Limb (tissue), 2 donors: ENCODE results near the gene DAPK1.

ENCODE experiments used
- DNase-seq, 2 donors: peaks; one replicate each; pipeline ENCODE4 v3.0.0-alpha.2; 2016; ENCODE audit errors: extremely low spot score in 2 of 2

DAPK1 gene

DNA sequence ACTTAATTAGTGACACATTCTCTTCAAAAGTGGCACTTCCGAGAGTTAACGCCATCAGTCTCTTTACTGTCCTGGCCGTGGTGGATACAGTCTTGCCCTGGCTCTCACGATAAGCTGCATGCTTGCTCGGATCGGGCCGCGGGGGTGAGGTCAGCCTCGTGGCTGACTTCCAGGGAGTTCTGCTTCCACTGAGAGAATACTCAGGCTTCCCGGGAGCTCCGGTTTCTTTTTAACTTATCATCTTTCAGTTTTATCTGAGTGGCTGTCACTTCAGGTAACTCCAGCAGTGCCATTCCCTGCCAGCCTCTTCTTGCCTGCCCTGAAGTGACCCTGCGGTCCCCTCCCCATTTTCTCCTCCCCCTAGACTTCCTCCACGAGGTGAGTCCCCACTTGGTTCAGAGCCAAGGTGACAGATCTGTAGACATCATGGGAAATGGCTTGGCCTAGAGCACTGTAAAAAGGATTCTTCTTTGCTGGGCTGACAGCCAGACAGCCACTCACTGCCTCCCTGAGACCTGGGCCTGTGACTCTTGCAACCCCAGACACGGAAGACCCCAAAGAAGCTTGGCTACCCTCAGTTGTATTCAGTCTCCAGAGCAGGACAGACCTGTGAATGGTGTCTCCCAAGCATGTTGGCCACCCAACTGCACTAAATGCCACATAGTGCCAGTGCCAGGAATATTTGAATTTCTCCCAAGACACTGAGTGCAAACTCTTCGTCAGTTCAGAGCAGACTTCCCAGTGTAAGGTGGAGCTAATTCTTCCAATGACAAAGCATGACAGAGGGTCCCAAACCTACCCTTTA, 95.1 kb downstream of the DAPK1 start:
- DNase-seq, result no peak

- DNase-seq, result no peak
Measured at GRCh38 chr9:87593359-87593980, 95.8 kb downstream of the DAPK1 start.

DNA sequence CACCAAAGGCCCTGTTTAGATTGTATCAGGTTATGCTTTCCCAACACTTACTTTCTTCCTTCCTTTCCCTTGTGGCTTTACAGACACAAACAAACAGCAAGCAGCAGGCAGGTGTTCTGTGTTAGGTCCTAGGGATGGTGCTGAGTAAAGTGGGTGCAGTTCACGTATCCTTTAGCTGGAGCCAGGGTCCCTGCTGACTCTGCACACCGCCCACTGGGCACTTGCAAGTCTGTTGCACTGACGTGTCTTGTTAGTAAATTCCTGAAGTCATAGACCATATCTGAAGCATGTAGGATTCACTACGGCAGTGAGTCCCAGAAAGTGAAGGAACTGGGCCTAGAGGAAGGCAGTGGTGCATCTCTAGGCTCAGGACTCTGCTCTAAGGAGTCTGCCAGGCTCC, 96.5 kb downstream of the DAPK1 start:
- DNase-seq, result no peak

DNA sequence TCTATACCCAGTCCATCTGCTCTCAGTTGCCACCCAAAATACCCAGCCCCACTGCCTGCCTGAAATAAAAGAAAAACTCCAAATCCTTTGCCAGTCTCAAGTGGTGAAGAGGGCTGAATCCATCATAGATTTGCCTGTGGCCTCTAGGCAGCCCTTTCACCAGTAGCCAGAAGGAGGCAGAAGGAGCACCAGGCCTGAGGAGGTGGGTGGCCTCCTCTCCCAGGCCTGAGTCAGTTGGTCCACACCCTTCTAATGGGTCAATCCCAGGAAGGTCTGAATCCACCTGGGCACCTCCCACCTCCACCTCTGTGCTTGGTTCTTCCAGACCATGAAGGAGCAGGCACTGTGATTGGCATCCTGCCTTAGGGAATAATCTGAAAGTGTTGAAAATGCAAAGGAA, 97.0 kb downstream of the DAPK1 start:
- DNase-seq, result no peak

- peak; percentile 43 to 44 for DNase-seq
Measured at GRCh38 chr9:87595610-87596009, 97.9 kb downstream of the DAPK1 start.

DNA sequence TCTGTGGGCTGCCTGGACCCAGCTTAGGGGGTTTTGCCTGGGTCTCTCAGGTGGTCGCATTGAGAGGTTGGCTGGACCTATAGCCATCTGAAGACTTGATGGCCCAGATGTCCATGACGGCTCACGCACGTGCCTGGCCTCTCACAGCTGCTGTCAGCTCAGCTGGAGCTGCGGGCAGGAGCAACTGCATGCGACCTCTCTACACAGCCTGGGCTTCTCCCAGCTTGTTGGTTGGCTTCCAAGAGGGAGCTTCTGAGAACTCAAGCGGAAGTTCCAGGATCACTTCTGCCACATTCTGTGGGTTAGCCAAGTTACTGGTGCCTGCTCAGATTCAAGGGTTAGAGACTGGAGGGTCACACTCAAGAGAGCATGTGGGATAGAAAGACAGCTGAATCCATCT, 99.2 kb downstream of the DAPK1 start:
- DNase-seq, result no peak

GRCh38 chr9:87597710-87598443, 100.2 kb downstream of the DAPK1 start:
- DNase-seq, result no peak

DNA sequence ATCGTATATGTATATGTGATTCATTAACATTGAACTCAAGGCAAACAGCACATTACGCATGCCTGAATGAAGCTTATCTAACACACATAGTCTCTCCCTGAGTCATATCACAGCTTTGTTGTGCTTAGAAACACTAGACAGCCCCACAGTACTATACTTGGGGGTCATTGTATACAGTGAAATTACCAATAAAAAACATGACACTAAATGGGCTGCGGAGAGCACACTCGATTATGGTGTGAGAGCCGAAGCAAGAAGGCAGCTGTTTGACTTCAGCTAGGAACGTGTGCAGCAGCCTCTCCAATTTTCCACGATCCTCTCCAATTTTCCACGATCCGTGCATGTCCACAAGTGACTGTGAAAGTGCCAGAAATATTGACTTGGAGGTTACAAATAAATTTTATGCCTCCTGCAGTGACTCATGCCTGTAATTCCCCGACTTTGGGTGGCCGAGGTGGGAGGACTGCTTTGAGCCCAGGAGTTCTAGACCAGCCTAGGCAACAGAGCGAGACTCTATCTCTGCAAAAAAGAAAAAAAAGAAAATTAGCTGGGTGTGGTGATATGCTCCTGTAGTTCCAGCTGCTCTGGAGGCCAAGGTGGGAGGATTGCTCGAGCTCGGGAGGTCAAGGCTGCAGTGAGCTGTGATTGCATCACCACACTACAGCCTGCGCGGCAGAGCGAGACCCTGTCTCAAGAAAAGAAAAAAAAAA, 102.4 kb downstream of the DAPK1 start:
- DNase-seq, result peak in 1 of 2 donors; percentile 73

GRCh38 chr9:87601176-87601575, 103.5 kb downstream of the DAPK1 start:
- DNase-seq, result no peak

- DNase-seq, result no peak
Measured at GRCh38 chr9:87601595-87601994, 103.9 kb downstream of the DAPK1 start.

DNA sequence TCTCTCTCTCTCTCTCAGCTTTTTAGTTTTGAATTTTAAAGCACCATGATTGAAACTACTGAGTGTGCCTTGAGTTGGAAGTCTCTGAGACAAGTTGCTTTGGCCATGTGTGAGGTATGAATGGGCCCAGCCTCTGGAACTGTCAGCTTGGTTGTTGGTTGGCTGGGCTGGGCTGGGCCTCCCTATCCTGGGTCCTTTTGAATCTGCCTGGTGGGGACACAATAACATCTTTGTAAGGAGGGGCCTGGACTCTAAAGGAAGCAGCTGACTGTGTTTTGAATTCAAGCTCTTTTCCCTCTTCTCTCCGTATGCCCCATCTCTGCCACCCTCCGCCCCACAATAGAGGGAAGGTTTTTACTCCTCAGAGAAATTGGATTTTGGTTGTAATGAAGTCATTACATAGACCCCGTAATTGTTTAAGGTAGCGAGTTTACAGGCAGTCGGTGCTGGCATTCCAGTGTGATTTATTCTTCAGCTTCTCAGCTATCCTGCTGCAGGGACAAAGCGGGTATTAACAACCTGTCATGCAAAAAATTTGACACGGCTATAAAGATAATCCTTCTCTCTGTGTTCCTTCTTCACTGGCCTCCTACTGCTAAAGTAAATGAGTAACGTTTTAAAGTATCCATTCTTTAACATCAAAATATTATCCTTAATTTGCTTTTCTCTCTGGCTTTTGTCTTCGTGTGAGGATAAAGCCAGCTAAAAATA, 105.4 kb downstream of the DAPK1 start:
- DNase-seq, result no peak

- no peak for DNase-seq
Measured at GRCh38 chr9:87603854-87604490, 106.3 kb downstream of the DAPK1 start.

DNA sequence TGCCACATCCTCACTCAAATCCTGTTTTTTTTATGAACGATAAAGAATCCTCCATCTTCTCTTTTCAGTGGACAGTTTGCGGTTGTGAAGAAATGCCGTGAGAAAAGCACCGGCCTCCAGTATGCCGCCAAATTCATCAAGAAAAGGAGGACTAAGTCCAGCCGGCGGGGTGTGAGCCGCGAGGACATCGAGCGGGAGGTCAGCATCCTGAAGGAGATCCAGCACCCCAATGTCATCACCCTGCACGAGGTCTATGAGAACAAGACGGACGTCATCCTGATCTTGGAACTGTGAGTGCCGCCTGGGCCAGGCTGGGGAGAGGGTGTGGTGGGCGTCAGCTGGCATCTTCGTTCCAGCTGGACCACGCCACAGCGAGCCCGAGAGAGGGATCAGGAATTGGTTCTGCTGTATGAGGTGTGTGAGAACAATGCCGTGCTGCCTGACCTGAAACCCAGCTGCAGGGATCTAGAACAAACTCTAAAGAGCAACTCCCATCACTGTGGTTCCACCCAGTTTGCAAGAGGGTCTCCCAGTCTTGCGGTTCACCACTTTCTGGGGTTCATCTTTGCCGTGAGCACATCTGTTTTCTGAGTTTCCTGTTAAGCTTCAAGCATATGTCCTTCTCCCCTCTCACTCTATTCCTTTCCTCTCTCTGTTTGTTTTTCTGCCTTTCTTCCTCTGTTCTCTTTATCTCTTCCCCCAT, 107.4 kb downstream of the DAPK1 start:
- DNase-seq, result no peak

- no peak for DNase-seq
Measured at GRCh38 chr9:87605676-87606075, 108.0 kb downstream of the DAPK1 start.

GRCh38 chr9:87606841-87607521, 109.3 kb downstream of the DAPK1 start:
- no peak for DNase-seq

DNA sequence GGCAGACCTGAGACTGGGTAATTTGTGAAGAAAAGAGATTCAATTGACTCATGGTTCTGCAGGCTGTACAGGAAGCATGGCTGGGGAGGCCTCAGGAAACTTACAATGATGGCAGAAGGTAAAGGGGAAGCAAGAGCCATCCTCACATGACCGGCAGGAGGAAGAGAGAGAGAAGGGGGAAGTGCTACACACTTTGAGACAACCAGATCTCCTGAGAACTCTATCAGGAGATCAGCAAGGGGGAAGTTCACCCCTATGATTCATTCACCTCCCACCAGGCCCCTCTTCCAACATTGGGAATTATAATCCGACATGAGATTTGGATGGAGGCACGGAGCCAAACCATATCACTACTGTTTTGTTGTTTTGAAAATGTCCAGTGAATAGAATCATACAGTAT, 110.2 kb downstream of the DAPK1 start:
- no peak for DNase-seq

GRCh38 chr9:87609002-87609401, 111.3 kb downstream of the DAPK1 start:
- DNase-seq, result no peak

- no peak for DNase-seq
Measured at GRCh38 chr9:87609486-87609885, 111.8 kb downstream of the DAPK1 start.
